ENCODE data around the gene IL21R. TPM values are rescaled to one million over a fixed set of nuclear protein-coding genes. Genes with fewer than 3 reads are reported as not detected.
A peak's percentile ranks its signal among the peaks of the same experiment; 100 is the strongest.

Gene IL21R
- total and polyA plus RNA-seq, 11 donors: 0.04 to 6.0 (median 0.26) TPM; not detected in 1

DNA sequence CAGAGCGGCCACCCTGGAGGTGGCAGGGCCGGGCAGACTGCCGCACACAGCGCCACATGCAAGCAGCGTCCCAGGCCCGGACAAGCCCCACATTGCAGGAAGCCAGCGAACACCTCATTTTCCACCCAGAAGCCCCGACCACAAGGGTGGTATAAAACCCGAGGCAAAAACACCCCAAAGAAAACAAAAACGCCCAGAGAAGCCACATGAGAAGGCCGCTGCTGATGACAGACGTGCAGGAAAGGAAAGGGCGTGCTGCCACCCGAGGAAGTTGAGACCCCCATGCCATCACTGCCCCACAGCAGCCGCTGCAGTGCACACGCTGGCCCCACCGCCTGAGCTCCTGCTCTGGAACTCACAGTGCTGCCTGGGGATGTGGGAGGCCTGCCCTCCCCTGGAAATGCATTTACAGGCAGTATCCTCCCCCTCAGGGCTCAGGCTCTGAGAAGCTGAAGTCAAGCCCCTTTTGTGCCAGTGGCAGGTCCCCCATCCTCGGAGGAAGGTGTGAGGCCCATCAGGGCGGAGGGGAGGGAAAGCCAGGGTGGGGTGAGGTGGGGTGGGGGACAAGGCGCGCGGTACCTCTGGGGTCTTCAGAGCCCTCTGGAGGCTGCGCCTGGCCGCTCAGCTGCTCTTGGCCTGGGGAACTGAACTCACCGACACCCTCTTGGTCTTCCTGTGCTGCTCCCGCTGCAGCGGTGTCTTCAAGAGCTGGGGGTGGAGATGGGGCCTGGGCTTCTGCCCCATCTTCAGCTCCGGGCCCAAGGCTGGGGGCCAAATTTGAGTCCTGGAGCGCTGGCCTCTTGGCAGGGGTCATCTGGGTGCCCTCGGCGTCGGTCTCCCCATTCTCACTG lies 62.0 kb downstream of the IL21R start:
- Histone ChIP-seq H3K4me3 (peak overlapping the region in 1 of 12 donors; percentile 23), H3K9me3 (no peaks in the 10 kb centered on the region), H3K36me3 (peaks cover 0 to 97% (median 92%) of the 10 kb centered on the region in 9 donors), H3K27ac (peak overlapping the region in 1 of 12 donors; percentile 69), H3K4me1 (peaks cover 0 to 27% (median 20%) of the 10 kb centered on the region in 12 donors), H3K27me3 (no peaks in the 10 kb centered on the region)
- ATAC-seq: no peak
- intact Hi-C loops (cut with DNase I): loop anchor here in 1 of 10 donors (10.0 kb wide), 1 partner anchor 61 kb away; no protein-coding TSS in a partner anchor
- no peak for TF ChIP-seq CTCF (IDR thresholded peaks at IDR 0.05)
- no peak for TF ChIP-seq POLR2A (IDR thresholded peaks at IDR 0.05)
- DNase-seq: peak in 1 of 5 donors; percentile 57
- 91 to 93% (median 91%) methylated on average over 23 to 32 of the region's 32 CpGs for WGBS, 4 donors

DNA sequence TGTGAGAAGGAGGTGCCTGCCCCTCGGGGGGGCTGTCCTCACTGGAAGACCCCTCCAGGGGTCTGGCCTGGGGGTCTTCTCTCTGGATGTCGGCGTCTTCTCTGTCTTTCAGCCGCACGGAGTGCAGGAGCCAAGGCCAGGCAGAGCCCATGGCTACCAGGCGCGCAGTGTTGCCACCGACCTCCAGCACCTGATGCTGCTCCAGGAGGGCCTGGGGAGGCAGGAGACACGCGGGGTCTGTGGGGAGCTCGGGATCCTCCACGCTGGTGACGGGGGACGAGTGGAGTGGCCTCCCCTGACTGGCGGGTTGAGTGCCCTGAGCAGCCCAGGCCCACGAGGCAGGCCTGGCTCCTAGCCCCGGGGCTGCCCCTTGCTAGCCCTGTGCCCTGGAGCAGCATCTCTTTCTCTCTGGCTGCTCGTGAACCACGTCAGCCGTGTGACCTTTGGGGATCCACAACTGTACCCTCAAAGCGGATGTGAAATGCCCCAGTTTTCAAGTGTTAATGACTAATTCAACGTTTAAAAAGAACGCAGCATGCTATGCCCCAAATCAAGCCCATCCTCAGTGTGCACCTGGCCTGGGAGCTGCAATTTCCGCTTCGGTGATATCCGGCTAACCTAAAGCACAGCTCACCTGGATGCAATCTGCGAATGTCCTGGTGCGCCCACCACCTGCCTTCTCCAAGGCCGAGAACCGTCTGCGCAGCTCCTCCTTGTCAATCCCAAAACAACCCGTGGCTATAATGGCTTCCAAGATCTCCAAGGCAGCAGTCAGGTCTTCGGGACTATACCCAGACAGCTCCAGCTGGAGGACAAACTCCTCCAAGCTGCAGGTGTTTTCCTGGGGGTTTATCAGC lies 62.9 kb downstream of the IL21R start:
- WGBS, 4 donors: 90 to 96% (median 93%) methylated on average over 21 to 33 of the region's 33 CpGs
- intact Hi-C loops (cut with DNase I): loop anchor here in 1 of 10 donors (10.0 kb wide), 1 partner anchor 60 kb away; no protein-coding TSS in a partner anchor
- Histone ChIP-seq H3K4me3 (peak overlapping the region in 1 of 12 donors; percentile 23), H3K4me1 (peaks cover 0 to 25% (median 18%) of the 10 kb centered on the region in 12 donors), H3K36me3 (peaks cover 0 to 100% (median 98%) of the 10 kb centered on the region in 9 donors), H3K27me3 (no peaks in the 10 kb centered on the region), H3K9me3 (no peaks in the 10 kb centered on the region), H3K27ac (peak overlapping the region in 1 of 12 donors; percentile 69)
- ATAC-seq (no peak), DNase-seq (peak in 1 of 5 donors; percentile 47)
- TF ChIP-seq CTCF (IDR thresholded peaks at IDR 0.05) (no peak), POLR2A (IDR thresholded peaks at IDR 0.05) (no peak)

GRCh38 chr16:27465483-27465879 lies 63.5 kb downstream of the IL21R start:
- no peak for TF ChIP-seq POLR2A (IDR thresholded peaks at IDR 0.05)
- TF ChIP-seq CTCF (IDR thresholded peaks at IDR 0.05): no peak
- H3K4me3 ChIP-seq: no peak overlapping the region
- H3K36me3 ChIP-seq: peaks cover 0 to 100% (median 99%) of the 10 kb centered on the region in 9 donors
- H3K4me1 ChIP-seq: peaks cover 0 to 22% (median 11%) of the 10 kb centered on the region in 12 donors
- WGBS, 4 donors: 65 to 84% (median 75%) methylated on average over 7 to 8 of the region's 8 CpGs
- H3K9me3 ChIP-seq: no peaks in the 10 kb centered on the region
- intact Hi-C loops (cut with DNase I): loop anchor here in 1 of 10 donors (10.0 kb wide), 1 partner anchor 59 kb away; no protein-coding TSS in a partner anchor
- DNase-seq: no peak
- ATAC-seq: no peak
- H3K27me3 ChIP-seq: no peaks in the 10 kb centered on the region
- no peak overlapping the region for H3K27ac ChIP-seq

Measured in heart left ventricle (tissue), 16 donors.